Activated CD8-positive, alpha-beta memory T cell treated with anti-CD3 and anti-CD28 coated beads, Interleukin-2, amount 10 ng/mL, durations not matched to agents 7 days and 5 days (primary cell): ENCODE data around the gene TMEM151B. TPM values are rescaled to one million over a fixed set of nuclear protein-coding genes. Genes with fewer than 3 reads are reported as not detected.

Source experiments
- ATAC-seq: fragments of 150-1000 bp; cut with Tn5 transposase; one replicate; pipeline ENCODE4 v1.10.0; 2021; ENCODE audit warnings: moderate library complexity
- CTCF ChIA-PET: fragments of 350-600 bp; sonication (Branson Sonifier 250); formaldehyde crosslinking; loops from one replicate; lab custom pipeline; 2021; ENCODE audit warnings: antibody characterized with exemption; lab: Charles Lee
- DNase-seq: peaks from one replicate; pipeline ENCODE4 v3.0.0-alpha.2; 2020
- H3K27ac Mint-ChIP-seq: one replicate; pipeline ENCODE4 v1.8.0; 2021; ENCODE audit warnings: mild to moderate bottlenecking, mixed read lengths
- H3K27me3 Mint-ChIP-seq: one replicate; pipeline ENCODE4 v1.8.0; 2021; ENCODE audit warnings: mixed read lengths
- H3K36me3 Mint-ChIP-seq: one replicate; pipeline ENCODE4 v1.8.0; 2021; ENCODE audit warnings: mild to moderate bottlenecking, mixed read lengths
- H3K4me1 Mint-ChIP-seq: one replicate; pipeline ENCODE4 v1.8.0; 2021; ENCODE audit warnings: mixed read lengths
- H3K4me3 Mint-ChIP-seq: one replicate; pipeline ENCODE4 v1.8.0; 2021; ENCODE audit warnings: mild to moderate bottlenecking, moderate library complexity, mixed read lengths
- H3K9me3 Mint-ChIP-seq: one replicate; pipeline ENCODE4 v1.8.0; 2022; ENCODE audit warnings: low read depth, mixed read lengths
- total RNA-seq, 2 experiments: library from RNA; stranded (reverse); gene quantifications; one replicate each; pipeline ENCODE4 v1.2.3, GENCODE V29; 2021

The TMEM151B gene
- under 1 TPM in 1 of 2 experiments, not detected in 1; 0.06 TPM for total RNA-seq

DNA sequence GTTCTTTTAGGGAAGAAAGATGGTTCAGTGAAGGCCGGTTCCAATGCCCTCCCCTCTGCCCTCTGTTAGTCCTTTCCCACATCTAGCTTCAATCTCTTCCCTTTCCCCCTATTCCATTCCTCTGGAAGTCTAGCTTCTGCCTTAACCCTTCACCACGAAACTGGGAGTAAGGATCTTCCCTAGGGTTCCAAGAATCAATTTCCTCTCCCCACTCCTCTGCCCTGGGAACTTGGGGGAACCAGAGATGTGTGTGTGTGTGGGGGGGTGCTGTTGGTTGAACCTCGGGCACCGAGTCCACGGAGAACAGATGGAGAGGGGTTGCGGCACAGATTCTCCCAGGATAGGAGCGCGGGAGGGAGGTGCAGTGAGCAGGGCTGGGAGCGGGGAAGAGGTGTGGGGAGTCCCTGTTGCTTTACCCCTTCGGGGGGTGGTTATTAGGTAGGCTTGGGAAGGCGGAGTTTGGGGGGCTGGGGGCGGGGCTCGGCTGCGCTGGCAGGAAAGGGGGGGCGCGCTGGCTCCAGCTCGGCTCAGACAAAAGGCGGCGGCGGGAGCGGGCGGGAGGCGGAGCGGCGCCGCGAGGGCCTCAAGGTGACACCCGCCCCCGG lies at the start of gene TMEM151B:
Gene TMEM151B (plus strand): TSS at position 530 of the 605 bp plus-strand sequence. CDS start 293 bp downstream, outside the sequence.
- Mint-ChIP-seq H3K4me1 (peaks cover 37% of the 10 kb centered on the region), H3K4me3 (peak within 1 kb of the TSS; percentile 28), H3K36me3 (no peaks in the 10 kb centered on the region), H3K27me3 (peaks cover 56% of the 10 kb centered on the region), H3K9me3 (no peaks in the 10 kb centered on the region), H3K27ac (no peak within 1 kb of the TSS)
- DNase-seq = no peak
- no peak for ATAC-seq
- CTCF ChIA-PET = interaction anchor here (0.9 to 7.0 kb wide), 6 partner anchors 35 to 116 kb away, joined by 3 to 94 read pairs (median 4); partner anchors contain the start of gene AARS2

DNA sequence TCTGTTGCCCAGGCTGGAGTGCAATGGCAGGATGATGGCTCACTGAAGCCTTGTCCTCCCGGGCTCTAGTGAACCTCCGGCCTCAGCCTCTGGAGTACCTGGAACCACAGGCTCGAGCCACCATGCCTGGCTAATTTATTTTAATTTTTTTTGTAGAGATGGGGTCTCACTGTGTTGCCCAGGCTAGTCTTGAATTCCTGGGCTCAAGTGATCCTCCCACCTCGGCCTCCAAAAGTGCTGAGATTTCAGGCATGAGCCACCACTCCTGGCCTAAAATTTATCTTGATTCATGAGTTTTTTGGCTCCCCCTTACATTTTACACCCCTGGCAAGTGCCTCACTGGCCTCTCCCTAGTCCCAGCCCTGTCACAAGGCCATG lies 49.3 kb upstream of the TMEM151B start:
- CTCF ChIA-PET = interaction anchor here (0.6 to 6.8 kb wide), 14 partner anchors 8 to 82 kb away, joined by 3 to 88 read pairs (median 4); partner anchors contain the start of gene HSP90AB1
- Mint-ChIP-seq H3K4me3 (no peak overlapping the region), H3K9me3 (no peaks in the 10 kb centered on the region), H3K27me3 (peaks cover 11% of the 10 kb centered on the region), H3K36me3 (no peaks in the 10 kb centered on the region), H3K4me1 (peaks cover 36% of the 10 kb centered on the region), H3K27ac (peak overlapping the region; percentile 3)
- DNase-seq = no peak
- no peak for ATAC-seq

DNA sequence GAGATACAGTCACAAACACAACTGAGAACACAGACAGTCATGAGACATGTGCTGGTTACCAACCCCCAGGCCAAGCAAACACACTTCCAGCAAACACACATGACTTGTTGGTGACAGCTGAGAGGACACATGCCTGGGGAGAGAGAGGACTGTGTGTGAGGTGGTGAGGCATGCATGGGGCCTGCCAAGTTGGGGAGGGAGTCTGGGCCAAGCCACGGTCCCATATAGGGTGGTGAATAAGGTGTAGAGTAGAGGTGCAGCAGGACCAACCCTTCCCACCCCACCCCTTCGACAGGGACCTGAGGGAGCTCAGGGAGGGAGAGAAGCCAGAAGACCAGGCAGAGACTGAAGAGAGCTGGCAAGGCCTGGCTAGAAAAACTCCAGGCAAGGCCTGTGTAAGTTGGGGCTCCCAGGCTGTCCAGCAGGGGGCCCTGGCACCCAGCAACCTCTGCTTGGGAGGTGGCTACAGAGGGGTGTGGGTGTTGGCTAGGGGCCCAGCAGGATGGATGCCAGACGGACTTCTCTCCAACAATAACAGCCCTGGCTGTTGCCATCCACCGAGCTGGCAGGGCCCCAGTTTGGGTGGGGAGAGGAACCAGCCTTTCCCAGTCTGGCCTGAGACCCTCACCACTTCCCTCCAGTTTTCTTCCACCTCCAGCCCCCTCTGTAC lies 48.8 kb upstream of the TMEM151B start:
- Mint-ChIP-seq H3K4me1 (peaks cover 37% of the 10 kb centered on the region), H3K27me3 (peaks cover 11% of the 10 kb centered on the region), H3K36me3 (no peaks in the 10 kb centered on the region), H3K27ac (peak overlapping the region; percentile 3), H3K9me3 (no peaks in the 10 kb centered on the region), H3K4me3 (no peak overlapping the region)
- CTCF ChIA-PET = interaction anchor here (0.6 to 6.8 kb wide), 17 partner anchors 9 to 123 kb away, joined by 3 to 88 read pairs (median 3); partner anchors contain the start of genes HSP90AB1 and TMEM151B
- ATAC-seq (peak; percentile 64), DNase-seq (peak; percentile 85)

DNA sequence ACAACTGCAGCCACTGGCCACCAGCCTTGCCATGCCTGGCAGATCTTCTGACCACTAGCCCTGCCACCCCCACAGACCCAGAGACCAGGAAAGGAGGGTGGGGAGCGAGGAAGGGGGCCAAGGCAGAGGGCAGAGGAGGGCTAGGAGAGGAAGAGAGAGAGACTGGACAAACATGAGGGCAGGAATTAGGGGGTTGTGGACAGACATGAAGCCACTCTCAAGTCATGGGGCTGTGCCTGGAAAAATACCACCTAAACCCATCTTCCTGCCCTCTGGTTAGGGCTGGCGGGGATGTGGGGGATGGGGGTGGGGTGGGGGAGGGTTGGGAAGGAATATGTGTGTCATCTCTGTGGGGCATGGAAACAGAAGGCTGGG lies 48.3 kb upstream of the TMEM151B start:
- Mint-ChIP-seq H3K9me3 (no peaks in the 10 kb centered on the region), H3K36me3 (no peaks in the 10 kb centered on the region), H3K27me3 (peaks cover 11% of the 10 kb centered on the region), H3K4me1 (peaks cover 37% of the 10 kb centered on the region), H3K4me3 (no peak overlapping the region), H3K27ac (no peak overlapping the region)
- DNase-seq (no peak), ATAC-seq (no peak)
- CTCF ChIA-PET = interaction anchor here (0.6 to 6.8 kb wide), 9 partner anchors 9 to 123 kb away, joined by 3 to 88 read pairs (median 4); partner anchors contain the start of genes HSP90AB1 and TMEM151B

DNA sequence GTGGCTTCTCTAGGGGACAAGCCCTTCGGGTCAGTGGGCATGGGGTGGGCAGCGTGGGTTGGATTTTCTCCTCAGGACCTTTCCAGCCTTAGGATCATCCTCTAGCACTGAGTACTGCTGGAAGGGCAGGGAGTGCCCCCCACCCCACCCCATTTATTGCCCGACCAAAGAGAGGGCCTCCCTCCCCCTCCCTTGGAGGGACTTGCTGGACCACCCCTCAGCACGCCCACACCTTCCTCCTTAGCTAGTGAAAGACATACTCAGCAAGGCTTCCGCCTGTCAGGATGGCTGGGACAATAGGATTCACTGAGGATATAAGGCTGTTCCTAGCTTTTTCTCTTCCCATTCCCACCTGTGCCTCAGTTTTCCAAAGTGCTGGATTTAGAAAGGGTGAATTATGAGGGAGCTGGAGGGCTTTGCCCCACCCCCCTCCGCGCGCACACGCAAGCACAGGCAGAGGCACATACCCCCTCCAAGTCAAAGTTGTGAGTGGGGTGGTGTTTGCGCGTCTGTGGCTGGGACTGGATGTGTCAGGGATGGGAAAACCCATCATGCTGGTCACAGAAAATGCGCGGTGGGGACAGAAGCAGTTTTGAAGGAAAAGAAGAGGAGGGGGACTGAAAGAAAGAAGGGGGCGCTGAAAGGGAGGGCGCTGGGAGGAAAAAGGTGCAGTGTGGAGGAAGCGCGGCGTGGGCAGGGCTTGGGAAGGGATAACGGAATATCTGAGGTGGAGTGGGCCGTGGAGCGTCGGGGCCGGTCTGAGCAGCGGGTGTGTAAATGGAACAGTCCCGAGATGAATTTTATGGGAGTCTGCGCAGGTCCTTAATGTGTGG lies 47.5 kb upstream of the TMEM151B start:
- H3K27ac Mint-ChIP-seq = peak overlapping the region; percentile 56
- no peaks in the 10 kb centered on the region for H3K36me3 Mint-ChIP-seq
- H3K4me3 Mint-ChIP-seq = peak overlapping the region; percentile 77
- DNase-seq = no peak
- no peak for ATAC-seq
- H3K9me3 Mint-ChIP-seq = no peaks in the 10 kb centered on the region
- peaks cover 7% of the 10 kb centered on the region for H3K27me3 Mint-ChIP-seq
- CTCF ChIA-PET = interaction anchor here (0.9 to 6.8 kb wide), 8 partner anchors 9 to 124 kb away, joined by 3 to 88 read pairs (median 4); partner anchors contain the start of genes HSP90AB1 and SLC35B2
- peaks cover 37% of the 10 kb centered on the region for H3K4me1 Mint-ChIP-seq

DNA sequence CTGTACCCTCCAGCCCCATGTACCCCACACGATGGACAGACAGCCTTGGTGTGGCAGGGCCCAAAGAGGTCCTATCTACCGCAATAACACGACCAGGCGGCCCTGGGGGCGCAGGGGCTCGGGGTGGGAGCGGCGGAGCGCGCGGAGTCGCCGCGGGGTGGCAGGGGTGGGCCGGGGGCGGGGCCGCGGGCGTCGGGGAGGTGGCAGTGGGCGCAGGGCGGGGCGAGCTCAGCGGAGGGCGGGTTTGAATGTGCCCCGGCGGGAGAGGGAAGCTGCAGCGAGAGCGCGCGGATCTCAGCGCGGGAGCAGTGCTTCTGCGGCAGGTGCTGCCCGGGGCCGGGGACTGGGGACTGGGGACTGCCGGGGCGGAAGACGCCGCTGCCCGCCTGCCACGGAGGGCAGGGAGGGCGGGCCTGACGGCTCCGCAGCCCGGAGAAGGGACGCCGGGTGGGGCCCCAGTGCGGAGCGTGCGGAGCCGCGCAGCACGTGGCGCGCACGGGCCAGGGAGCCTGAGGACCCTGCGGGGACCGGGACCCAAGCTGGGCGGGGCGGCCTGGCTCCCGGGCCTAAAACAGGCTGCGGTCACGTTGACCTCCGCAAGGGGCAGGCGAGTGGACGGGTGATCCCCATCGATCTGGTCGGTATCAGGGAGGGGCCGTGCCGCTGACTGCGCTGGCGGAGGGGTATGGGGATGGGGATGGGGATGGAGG lies 46.8 kb upstream of the TMEM151B start, which contains the start of gene SLC29A1:
Gene SLC29A1 (plus strand): TSS at position 277 of the 710 bp plus-strand sequence. CDS start 3,719 bp downstream, outside the sequence.
- Mint-ChIP-seq H3K4me3 (peak within 1 kb of the TSS; percentile 77), H3K36me3 (no peaks in the 10 kb centered on the region), H3K4me1 (peaks cover 37% of the 10 kb centered on the region), H3K9me3 (no peaks in the 10 kb centered on the region), H3K27ac (peak within 1 kb of the TSS; percentile 71), H3K27me3 (peaks cover 2% of the 10 kb centered on the region)
- CTCF ChIA-PET = interaction anchor here (0.9 to 6.8 kb wide), 8 partner anchors 10 to 126 kb away, joined by 3 to 88 read pairs (median 4); partner anchors contain the start of genes HSP90AB1 and SLC35B2
- DNase-seq (peak; percentile 88), ATAC-seq (peak; percentile 84)

DNA sequence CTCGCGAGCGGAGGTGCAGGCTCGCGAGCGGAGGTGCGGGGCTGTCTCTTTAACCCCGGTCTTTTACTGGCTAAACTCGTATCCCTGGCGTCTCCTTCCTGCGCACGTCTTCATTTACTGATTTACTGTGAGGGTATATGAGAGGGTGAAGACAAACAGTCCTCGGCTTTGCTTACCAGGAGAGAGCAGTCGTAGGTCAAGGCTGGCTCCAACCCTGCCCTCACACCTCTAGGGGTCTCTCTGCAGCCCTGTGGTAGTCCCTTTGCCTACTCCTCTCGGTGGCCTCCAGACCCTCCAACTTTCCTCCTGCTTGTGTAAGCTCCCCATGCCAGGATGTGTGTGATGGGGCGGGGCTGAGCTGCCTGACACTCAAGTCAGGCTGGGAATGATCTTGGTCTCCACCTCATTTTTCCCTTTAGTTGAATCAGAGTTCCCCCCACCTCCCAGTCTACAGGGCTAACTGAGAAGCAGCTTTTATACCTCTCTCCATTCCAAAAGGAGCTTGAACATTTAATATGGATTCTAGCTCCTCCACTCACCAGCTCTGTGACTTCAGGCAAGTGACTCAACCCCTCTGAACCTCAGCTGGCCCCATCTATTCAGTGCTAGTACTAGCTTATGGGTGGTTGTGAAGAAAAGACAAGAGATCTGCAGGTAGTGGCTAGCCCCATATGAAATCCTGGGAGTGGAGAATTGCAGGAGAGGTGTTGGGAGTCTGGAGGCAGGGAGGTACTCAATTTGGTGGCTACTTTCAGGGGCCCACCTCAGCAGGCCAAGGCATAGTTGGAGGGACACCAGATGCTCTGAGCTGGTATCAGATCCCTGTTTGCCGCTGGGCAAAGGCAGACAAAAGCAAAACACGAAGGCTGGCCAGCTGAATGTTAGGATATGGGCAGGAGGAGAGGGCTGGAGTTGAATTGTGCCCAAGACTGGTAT lies 46.0 kb upstream of the TMEM151B start:
- no peaks in the 10 kb centered on the region for H3K9me3 Mint-ChIP-seq
- H3K27ac Mint-ChIP-seq = peak overlapping the region; percentile 71
- H3K36me3 Mint-ChIP-seq = no peaks in the 10 kb centered on the region
- peak overlapping the region; percentile 77 for H3K4me3 Mint-ChIP-seq
- ATAC-seq (peak; percentile 5), DNase-seq (no peak)
- H3K27me3 Mint-ChIP-seq = no peaks in the 10 kb centered on the region
- CTCF ChIA-PET = interaction anchor here (0.7 to 6.8 kb wide), 12 partner anchors 10 to 128 kb away, joined by 3 to 88 read pairs (median 4); partner anchors contain the start of genes HSP90AB1 and SLC35B2
- H3K4me1 Mint-ChIP-seq = peaks cover 34% of the 10 kb centered on the region

DNA sequence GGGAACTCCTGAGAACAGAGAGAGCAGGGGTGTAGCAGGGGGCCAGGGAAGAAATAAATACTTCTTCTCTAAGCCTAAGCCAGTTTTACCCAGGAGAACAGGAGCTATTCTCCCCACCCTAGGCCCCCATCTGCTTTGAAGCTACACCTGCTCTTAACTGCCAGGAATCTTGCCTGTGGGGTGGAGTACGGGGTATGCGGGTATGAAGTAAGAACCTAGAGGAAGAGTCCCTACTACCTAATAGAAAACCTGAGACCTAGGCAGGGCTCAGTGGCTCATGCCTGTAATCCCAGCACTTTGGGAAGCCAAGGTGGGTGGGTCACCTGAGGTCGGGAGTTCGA lies 45.3 kb upstream of the TMEM151B start:
- peak overlapping the region; percentile 77 for H3K4me3 Mint-ChIP-seq
- ATAC-seq = no peak
- H3K36me3 Mint-ChIP-seq = no peaks in the 10 kb centered on the region
- no peaks in the 10 kb centered on the region for H3K27me3 Mint-ChIP-seq
- peaks cover 33% of the 10 kb centered on the region for H3K4me1 Mint-ChIP-seq
- DNase-seq = no peak
- H3K9me3 Mint-ChIP-seq = no peaks in the 10 kb centered on the region
- H3K27ac Mint-ChIP-seq = no peak overlapping the region
- CTCF ChIA-PET = interaction anchor here (0.7 to 6.8 kb wide), 11 partner anchors 11 to 128 kb away, joined by 3 to 88 read pairs (median 4); partner anchors contain the start of genes HSP90AB1 and SLC35B2

DNA sequence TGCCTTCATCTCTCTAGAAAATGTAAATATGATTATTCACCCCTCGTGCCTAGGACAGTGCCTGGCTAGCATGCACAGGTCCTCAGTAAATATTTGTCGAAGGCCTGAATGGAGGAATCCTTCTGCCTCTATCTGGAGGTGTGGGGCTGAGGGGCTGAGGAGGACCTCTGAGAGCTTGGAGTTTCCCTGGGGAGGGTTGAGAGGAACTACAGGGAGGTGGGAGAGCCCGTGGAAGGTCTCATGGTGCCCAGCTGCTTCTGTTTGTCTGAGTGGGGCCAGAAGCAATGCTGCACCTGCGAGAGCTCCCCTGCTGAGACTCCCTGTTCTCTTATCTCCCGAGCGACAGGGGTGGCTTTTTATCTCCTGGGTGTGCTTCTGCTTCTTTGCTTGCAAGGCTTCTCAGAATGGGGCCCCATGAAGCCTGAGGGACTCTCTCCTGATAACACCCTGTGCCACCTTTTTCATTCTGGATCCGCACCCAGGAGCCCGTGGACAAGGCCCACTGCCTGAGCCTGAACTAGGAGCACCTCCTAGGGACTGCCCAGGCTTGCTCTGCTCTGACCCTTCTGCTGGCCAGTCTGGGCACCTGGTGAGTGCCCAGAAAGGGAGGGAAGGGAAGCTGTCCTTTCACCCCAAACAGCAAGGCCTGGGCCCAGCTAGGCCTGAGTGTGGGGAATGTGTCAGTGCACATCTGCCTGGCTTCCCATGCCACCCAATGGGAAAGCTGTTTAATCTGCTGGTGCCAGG lies 44.5 kb upstream of the TMEM151B start:
- no peak for ATAC-seq

DNA sequence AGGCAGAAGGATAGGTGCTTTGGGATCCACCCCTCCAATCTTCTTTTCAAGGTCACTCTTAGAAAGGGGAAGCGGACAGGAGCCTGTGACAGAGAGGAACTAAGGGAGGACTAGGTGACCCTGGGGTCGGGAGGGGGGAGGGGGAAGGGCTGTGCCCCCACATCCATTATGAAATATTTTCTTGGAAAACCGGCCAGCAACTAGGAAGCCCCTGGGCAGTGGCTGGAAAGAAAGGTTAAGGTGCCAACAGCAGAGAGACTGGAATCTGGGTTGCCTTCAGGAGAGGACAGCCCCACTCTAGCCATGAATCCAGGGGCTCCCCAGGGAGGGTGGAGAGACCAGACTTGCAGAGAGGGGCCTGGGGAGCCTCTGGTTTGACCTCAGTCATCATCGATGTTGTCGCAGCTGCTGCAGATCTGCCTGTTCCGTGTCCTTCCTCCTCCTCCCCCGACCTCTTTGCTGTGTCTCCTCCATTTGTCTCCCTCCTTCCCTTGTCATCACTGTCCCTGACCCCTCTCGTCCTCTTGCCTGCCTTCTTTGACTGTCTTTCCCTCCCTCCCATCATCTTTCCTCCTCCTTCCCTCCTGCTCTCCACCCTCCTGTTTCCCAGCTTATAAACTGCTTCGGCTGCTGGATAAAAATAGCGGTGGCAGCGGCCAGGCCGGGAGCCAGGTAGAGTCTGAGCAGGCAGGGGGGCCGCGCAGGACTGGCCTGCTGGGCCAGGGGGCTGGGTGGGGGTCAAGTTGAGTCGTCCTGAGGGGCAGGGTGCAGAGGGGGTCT lies 43.7 kb upstream of the TMEM151B start:
- Mint-ChIP-seq H3K4me1 (peaks cover 27% of the 10 kb centered on the region), H3K4me3 (no peak overlapping the region), H3K27me3 (no peaks in the 10 kb centered on the region), H3K36me3 (no peaks in the 10 kb centered on the region), H3K9me3 (no peaks in the 10 kb centered on the region), H3K27ac (no peak overlapping the region)
- CTCF ChIA-PET = interaction anchor here (1.2 to 6.8 kb wide), 2 partner anchors 9 to 21 kb away, joined by 3 to 88 read pairs; no protein-coding TSS in a partner anchor
- DNase-seq (no peak), ATAC-seq (no peak)

More for the DNA sequence above, 44.5 kb upstream of the TMEM151B start:
- Mint-ChIP-seq H3K4me3 (no peak overlapping the region), H3K36me3 (no peaks in the 10 kb centered on the region), H3K27me3 (no peaks in the 10 kb centered on the region), H3K4me1 (peaks cover 31% of the 10 kb centered on the region), H3K27ac (no peak overlapping the region), H3K9me3 (no peaks in the 10 kb centered on the region)
- DNase-seq = no peak
- CTCF ChIA-PET = interaction anchor here (1.2 to 6.8 kb wide), 3 partner anchors 10 to 32 kb away, joined by 3 to 88 read pairs (median 17); partner anchors contain the start of gene SLC35B2
